HG03342 (cell line): Measurements from ENCODE around the gene ADAMTSL5.
"Not testable (repeated sequence)": the region's sequence is repeated elsewhere in the genome, so short reads cannot be mapped to it uniquely, and the experiment has no call there.

Experiments used
- ATAC-seq: cut with Tn5 transposase; IDR thresholded peaks from one replicate; pipeline ENCODE4 v1.9.1; 2021; ENCODE audit warnings: mild to moderate bottlenecking, moderate library complexity; ENCODE audit not compliant: unreplicated experiment

Gene ADAMTSL5

DNA sequence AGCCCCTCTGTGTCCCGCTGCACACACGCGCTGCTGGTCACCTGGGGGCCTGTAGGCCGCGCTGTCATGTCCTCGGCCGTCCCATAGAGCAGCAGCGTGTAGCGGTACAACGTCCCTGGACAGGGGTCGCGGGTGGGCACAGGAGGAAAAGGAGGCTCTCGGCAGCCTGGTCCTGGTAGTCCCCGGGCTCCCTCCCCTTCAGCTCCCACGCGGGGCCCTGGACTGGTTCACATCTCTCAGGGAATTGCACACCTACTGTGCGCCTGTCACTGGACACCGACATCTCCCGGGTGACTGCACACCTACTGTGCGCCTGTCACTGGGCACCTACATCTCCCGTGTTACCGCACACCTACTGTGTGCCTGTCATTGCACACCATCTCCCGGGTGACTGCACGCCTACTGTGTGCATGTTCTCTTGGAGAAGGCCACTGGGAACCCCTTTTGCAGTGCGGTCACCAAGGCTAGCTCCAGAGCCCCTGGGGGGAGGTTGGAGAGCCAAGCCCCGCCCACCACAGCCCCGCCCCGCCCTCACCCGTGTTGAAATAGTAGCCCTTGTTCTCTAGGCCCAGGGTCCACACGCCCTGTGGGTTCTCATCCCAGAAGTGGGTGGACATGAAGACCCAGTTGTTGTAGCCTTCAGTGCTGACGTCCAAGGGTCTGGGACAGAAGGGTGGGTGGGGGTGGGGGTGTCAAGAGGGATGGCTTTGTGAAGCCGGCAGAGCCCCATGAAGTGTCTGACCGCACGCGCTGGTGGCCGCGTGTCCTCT lies 30.3 kb downstream of the ADAMTSL5 start:
- no peak for ATAC-seq

DNA sequence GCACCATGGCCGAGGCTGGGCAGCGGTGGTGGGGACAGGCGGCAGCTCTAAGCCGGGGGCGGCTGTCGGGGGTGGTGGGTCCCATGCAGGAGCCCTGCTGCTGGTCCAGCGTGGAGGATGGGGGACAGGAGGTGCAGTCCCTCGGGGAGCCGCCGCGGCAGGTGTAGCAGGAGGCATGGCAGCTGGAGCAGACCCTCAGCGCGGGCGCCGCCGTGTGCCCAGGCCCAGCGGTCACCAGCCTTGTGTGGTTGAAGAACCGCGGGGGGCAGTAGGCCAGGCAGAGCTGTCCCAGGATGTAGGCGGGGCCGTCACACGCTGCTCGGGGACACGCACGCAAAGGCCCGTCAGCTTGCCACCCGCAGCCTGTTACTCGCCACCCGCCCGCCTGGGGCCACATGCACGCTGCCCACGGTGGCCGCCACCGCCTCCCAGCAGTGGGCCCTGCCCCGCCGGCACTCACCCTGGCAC lies 30.9 kb downstream of the ADAMTSL5 start:
- no peak for ATAC-seq

DNA sequence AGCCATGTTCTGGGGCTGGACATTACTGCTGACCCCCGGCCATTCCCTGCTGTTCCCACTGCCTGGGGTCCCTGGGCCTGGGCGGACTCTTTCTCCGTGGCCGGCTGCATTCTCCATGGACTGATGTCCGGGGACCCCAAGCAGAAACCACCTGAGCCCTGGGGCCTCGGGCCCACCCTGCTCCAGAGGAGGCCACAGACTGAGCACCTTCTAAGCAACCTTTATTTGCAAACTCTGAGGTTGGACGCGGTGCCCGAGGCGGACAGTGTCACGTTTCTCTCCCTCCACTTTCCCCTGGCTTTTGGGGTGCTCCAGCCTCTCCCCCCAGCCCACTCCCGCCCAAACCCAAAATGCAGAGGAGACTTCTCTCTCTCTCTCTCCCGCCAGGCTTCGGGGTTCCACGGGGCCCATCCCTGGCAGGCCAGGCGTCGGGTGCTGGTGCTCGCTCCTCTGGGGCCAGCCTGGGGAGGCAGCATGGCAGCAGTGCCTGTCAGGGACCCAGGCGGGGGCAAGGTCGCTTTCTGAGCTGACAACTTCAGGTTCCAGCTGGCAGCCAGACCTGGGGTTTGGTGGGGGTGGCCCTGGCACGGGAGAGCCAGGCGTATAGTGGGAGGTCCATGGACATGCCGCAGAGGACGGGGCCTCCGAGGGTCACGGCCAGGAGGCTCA lies 31.5 kb downstream of the ADAMTSL5 start:
- ATAC-seq: no peak

DNA sequence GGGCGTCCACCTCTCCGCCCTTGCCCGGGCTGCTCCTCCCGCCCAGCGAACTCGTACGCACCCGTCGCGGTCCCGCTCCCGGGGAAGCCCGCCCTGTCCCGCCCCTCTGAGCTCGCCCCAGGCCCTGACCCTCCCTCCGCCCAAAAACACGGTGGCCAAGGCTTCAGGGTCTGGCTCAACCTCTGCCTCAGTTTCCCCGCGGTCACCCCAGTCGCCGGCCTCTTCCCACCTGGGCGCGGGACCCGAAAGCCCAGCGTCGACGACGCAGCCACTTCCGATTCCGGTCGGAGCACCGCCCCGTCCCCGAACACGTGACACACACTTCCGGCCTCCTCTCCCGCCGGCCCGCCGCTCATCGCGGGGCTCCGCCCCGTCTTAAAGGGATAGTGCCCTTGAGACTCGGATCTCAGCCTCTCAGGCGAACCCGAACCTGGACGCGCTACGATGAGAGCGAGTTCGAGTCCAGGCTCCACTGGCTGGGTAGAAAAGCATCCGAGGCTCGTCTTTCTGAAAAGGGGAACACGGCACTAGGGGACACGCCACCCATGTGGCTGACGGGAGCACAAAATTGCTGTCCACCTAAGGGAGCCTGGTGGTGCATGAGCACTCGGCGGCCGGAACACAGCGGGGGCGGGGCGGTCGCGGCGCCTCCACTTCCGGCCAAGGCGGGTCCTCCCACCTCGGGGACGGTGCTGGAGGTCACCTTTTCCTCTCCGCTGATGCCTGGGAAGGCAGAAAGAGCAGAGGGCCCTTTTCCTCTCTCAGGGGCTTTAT lies 33.7 kb downstream of the ADAMTSL5 start, which contains the start of gene C19orf25:
TSS of gene C19orf25 (minus strand) at position 282 of the 774 bp plus-strand sequence. CDS start 312 bp downstream, outside the sequence.
- peak; percentile 90 for ATAC-seq

DNA sequence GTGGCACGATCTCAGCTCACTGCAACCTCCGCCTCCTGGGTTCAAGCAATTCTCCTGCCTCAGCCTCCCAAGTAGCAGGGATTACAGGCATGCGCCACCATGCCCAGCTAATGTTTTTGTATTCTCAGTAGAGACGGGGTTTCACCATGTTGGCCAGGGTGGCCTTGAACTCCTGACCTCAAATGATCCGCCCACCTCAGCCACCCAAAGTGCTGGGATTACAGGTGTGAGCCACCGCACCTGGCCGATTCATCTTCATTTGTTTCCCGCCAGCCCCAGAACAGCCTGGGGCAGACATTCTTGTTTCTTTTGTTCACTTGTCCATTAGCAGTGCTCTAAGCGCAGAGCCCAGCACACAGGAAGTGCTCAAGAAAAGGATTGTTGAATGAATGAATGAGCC lies 35.8 kb downstream of the ADAMTSL5 start:
- not testable (repeated sequence) for ATAC-seq

DNA sequence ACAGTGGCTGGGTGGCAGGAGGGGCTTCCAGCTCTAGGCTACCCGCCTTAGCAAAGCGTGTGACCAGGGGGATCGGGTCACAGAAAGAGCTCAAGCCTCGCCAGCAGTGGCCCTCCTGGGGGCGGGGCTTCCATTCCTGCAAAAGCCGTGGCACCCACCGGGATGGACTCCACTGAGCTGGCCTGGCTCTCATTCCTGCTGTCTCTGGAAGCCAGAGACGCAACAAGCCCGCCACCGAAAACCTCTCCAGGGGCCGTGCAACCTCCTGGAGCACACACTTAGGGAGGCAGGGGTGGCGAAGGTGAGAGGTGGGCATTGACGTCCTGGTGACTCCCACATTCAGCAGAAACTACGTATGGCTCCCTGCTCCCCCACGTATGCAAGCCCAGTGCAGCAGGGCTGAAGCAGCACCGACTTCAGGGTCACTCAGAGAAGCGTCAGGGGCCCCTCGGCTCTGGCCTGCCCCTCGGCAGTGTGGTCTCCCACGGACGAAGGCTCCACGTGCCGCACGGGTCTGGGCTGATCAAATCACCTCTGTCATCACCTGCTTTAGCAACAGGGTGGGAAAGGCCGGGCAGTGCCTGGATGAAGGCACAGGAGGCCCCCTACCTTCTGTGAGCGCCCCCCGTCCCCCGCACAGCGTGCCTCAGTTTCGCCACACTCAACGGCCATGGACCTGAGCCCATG lies 36.9 kb downstream of the ADAMTSL5 start:
- no peak for ATAC-seq

DNA sequence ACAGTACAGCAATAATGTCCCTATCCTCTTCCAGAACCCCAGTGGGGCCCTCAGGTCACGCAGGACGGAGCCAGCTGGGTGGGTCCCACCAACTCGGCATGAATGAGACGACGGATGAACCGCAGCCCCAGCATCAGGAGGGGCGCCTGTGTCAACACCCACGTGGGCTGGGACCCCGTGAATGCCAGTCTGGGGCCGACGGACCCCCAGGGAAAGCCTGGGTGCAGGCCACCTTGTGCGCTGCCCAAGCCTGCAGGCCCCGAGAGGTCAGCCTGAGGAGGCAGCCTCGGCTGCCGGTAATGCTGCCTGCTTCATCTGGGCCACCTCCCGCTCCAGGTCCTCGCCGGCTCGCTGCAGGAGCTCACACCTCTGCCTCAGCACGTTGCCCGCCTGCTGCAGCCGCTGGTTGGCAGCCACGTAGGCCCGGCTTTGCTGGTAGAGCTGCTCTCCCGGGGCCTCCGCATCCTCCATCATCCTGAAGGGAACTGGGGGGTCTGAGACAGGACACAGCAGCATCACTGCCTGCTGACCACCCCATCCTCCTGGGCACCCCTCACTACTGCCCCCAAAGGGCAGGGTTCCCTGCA lies 38.0 kb downstream of the ADAMTSL5 start:
- no peak for ATAC-seq

DNA sequence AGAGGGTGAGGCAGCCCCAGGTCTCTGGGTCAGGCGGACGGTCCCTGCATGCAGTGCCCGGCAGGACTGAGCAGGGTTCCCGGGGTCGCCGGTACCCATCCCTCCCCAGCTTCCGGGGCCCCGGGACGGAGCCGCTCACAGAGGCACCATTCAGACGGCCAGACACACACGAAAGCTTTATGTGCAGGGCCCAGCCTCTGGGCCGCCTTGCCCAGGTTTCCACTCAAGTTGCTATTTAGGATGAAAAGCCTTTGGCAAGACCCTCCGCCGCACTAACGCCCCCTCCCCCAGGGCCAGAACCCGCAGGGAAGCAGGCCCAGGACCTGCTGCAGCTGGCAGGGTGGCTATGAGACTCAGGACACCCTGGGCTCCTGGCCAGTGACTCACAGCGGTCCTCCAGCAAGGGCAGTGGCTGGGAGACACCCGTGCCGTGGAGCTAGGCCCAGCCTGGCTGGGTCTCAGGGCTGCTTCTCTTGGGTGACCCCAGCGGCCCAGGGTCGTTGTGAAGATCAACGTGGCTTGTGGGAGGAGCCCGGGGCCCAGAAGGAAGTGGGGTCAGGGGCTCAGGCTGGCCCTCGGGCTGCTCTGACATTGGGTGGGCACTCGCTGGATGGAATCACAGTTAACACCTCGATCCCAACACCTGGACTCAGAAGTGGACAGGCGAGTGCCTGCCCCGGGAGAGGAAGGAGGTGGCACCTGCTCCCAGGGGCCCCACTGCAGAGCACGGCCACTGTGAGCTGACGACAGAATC lies 38.6 kb downstream of the ADAMTSL5 start:
- no peak for ATAC-seq

DNA sequence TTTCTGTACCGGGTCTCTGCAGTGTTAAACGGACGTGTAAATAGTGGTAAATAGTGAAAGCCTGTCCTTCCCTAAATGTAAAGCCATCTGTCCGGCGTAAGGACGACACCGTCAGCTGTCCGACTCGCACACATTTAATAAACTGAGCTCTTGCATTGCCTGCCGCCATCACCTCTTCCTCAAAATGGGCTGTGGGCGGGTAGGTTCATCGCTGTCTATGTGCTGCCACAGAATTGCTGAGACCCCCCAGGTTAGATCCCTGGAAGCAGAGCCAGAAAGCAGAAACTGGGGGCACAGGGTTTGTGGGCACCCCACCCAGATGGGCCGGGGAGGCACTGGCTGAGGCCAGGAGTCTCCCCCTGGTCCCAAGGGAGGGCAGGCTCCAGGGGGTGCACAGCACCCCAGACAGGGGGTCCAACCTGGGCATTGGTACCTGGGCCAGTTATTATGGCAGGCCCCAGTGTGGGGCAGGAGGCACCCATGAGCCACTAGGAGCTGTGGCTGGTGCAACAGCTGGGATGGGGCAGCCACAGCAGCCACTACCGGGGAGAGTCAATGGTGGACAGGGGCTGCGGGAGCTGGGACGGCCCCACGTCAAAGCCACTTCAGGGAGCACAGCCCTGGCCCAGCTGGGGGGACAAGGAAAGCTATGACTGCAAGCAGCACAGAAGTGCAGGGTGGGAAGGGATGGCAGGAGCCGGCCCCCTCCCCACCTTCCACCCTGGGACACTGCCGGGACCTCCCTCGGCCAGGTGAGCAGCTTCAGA lies 39.6 kb downstream of the ADAMTSL5 start:
- ATAC-seq: no peak

DNA sequence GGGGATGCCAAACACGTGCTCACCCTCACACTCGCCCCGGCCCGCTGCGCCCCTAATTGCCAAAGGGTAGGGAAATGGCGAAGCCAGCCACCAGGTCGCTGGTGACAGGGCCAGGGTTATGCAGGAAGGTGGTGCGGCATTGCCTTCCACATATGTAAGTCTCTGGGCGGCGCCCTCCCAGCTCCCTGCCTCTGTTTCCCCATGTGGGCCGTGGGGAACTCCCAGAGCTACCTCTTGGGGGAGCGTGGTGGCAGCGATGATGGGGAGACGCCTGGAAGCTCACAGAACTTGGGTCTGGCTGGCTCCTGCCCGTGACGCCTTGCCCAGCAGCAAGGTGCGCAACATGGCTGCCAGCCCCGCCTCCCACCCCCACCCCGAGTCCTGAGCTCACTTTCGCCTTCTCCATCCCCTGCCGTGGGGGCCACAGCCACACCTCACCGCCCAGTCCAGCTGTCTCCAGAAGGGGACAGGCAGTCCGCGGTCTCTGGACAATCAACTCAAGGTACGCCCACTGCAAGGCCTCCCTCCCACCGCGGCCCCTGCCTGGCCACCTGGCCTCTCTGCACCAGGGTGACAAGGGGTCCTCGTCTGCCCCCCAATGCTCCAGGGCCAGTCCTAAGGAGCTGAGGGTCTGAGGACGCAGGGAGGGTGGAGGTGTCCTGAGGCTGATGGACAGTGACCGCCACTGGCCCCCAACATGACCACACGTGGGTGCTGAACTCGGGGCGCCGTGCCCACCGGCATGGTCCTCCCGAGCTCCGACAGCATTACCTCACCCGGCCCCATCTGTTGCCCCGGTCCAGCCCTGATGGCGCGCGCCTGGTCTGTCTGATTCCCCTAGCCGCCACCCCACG lies 40.4 kb downstream of the ADAMTSL5 start:
- ATAC-seq: no peak

DNA sequence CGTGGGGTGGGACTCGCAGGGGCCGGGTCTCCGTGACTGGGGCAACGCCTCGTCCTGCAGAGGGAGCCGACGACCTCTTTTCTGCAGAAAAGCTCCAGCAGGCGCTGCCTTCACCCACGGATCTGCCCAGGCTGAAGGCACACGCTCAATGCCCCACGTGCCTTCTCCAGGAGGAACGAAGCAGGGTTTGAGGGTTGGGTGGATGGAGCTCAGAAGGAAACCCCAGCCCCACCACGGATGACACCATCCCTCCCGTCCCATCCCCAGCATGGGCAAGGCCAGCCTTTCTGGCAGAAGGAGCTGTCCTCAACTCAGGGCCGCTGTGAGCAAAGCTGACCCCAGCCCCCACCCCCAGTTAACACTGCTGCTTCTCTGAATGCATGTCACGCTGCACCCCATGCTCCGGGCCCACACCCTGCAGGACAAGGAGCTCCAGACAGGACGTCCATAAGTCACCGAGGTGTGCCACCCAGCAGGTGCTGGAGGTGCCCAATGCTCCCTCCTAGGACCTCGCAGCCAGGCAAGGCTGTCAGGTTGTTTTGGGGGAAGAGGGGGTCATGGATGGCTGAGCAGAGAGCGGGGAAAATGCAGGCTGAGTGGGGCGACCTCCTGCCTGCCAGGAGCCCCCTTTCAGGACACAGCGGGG lies 41.2 kb downstream of the ADAMTSL5 start:
- no peak for ATAC-seq

DNA sequence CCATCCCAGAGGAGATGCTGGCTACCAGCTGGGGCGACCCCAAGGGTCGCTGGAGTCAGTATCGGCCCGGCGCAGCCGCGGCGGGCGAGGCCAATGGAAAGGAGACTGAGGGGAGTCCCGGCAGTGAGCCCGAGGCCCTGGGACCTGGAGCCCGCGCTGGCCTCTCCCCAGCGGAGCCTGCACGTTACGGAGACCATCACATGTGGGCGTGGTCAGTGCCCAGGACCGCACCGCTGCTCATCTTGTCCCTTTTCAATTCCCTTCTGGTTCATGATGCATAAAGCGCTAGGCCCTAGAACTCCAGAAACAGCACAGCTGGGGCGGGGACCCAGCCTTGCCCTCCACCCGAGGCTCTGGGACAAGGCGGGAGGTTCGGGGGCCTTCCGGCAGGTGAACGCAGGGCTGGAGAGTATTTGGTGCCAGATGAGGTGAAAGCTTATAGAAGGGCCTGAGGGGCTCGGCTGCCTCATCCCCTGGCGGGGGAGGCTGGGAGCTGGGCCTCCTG lies 41.8 kb downstream of the ADAMTSL5 start:
- no peak for ATAC-seq

DNA sequence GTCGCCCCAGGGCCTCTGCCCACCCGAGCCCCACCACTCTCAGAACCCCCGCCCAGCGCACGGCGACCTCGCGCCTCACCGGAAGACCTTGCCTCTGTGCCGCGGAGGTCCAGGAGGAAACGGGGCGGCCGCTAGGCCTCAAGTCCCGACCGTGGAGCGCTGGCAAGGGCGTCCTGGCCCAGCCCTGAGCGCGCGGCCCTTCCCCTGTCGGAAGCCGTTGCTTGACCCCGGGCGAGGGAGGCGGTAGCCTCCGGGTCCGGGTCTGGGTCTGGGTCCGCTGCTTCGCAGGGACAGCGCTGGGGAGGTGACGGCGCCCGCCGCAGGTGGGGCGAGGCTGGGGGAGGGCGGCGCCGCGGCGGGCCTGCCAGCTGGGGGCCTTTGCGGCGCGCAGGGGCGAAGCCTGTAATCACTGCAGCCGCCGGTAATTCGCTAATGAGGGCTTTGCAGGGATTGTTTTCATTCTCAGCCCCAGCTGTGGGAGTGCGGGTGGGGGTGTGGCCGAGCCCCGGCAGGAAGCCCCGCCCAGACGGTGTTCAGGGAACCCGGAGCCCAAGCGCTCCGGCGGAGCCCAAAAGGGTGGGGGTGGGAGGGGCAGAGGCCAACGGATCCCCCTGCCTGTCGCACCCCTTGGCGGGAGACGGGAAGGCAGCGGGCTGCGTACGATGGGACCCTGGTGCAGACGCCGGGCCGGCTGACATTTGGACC lies 42.4 kb downstream of the ADAMTSL5 start:
- no peak for ATAC-seq

DNA sequence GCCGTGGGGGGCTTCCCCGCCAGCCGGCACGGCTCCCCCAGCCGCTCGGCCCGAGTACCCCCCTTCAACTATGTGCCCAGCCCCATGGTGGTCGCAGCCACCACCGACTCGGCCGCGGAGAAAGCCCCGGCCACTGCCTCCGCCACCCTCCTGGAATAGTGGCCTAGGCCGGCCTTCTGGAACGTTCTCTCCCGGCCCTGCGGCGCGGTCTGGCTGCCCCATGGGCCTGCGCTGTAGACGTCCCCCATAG lies 42.8 kb downstream of the ADAMTSL5 start:
- ATAC-seq: no peak

DNA sequence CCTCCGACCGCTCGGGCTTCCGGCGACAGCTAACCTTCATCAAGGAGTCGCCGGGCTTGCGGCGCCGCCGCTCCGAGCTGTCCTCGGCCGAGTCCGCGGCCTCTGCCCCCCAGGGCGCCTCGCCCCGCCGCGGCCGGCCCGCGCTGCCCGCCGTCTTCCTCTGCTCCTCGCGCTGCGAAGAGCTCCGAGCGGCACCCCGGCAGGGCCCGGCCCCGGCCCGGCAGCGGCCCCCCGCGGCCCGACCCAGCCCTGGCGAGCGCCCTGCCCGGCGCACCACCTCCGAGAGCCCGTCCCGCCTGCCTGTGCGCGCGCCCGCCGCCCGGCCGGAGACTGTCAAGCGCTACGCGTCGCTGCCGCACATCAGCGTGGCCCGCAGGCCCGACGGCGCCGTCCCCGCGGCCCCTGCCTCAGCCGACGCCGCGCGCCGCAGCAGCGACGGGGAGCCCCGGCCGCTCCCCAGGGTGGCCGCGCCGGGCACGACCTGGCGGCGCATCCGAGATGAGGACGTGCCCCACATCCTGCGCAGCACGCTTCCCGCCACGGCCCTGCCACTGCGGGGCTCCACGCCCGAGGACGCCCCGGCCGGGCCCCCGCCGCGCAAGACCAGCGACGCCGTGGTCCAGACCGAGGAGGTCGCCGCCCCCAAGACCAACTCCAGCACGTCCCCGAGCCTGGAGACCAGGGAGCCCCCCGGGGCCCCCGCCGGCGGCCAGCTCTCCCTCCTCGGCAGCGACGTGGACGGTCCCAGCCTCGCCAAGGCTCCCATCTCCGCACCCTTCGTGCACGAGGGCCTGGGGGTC lies 43.4 kb downstream of the ADAMTSL5 start:
- ATAC-seq: no peak

DNA sequence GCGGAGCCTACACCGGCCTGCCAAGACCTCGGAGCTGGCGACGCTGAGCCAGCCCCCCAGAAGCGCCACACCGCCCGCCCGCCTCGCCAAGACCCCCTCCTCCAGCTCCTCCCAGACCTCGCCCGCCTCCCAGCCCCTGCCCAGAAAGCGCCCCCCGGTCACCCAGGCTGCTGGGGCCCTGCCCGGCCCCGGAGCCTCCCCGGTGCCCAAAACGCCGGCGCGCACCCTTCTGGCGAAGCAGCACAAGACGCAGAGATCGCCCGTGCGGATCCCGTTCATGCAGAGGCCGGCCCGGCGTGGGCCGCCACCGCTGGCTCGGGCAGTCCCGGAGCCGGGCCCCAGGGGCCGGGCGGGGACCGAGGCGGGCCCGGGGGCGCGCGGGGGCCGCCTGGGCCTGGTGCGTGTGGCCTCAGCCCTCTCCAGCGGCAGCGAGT lies 44.0 kb downstream of the ADAMTSL5 start:
- ATAC-seq: no peak
